MV-4-11 (cell line): ENCODE measurements around the gene TMEM39A.
A peak's percentile ranks its signal among the peaks of the same experiment; 100 is the strongest.

ENCODE experiments used
- DNase-seq: peaks from one replicate; lab custom pipeline; 2025; lab: John Stamatoyannopoulos, UW

TMEM39A gene

GRCh38 chr3:119456469-119456868 is 6.9 kb downstream of the TMEM39A start:
- DNase-seq: peak; percentile 2

- no peak for DNase-seq
Observed at GRCh38 chr3:119453822-119454221, 9.6 kb downstream of the TMEM39A start.

- DNase-seq: no peak
Observed at GRCh38 chr3:119444590-119444989, 18.8 kb downstream of the TMEM39A start.

GRCh38 chr3:119443179-119443578 is 20.2 kb downstream of the TMEM39A start:
- DNase-seq: no peak

GRCh38 chr3:119437691-119438258 is 25.6 kb downstream of the TMEM39A start:
- DNase-seq: no peak

GRCh38 chr3:119436977-119437376 is 26.4 kb downstream of the TMEM39A start:
- DNase-seq: no peak

- no peak for DNase-seq
Observed at GRCh38 chr3:119434703-119435102, 28.7 kb downstream of the TMEM39A start.

- DNase-seq: no peak
Observed at GRCh38 chr3:119433613-119434325, 29.6 kb downstream of the TMEM39A start.

GRCh38 chr3:119428538-119428937 is 34.9 kb downstream of the TMEM39A start:
- no peak for DNase-seq

GRCh38 chr3:119427669-119428068 is 35.7 kb downstream of the TMEM39A start:
- no peak for DNase-seq

GRCh38 chr3:119420196-119420595 is 43.2 kb downstream of the TMEM39A start:
- no peak for DNase-seq

- DNase-seq: no peak
Observed at GRCh38 chr3:119418641-119419040, 44.8 kb downstream of the TMEM39A start.

- no peak for DNase-seq
Observed at GRCh38 chr3:119417771-119418512, 45.5 kb downstream of the TMEM39A start.

- DNase-seq: no peak
Observed at GRCh38 chr3:119416873-119417272, 46.5 kb downstream of the TMEM39A start.

- no peak for DNase-seq
Observed at GRCh38 chr3:119413603-119414280, 49.7 kb downstream of the TMEM39A start.

- no peak for DNase-seq
Observed at GRCh38 chr3:119409844-119410243, 53.6 kb downstream of the TMEM39A start.

- DNase-seq: no peak
Observed at GRCh38 chr3:119408243-119408950, 55.0 kb downstream of the TMEM39A start.

- DNase-seq: no peak
Observed at GRCh38 chr3:119405315-119405714, 58.1 kb downstream of the TMEM39A start.

- no peak for DNase-seq
Observed at GRCh38 chr3:119403201-119403600, 60.2 kb downstream of the TMEM39A start.

- DNase-seq: no peak
Observed at GRCh38 chr3:119402791-119403190, 60.6 kb downstream of the TMEM39A start.

- no peak for DNase-seq
Observed at GRCh38 chr3:119401503-119402440, 61.6 kb downstream of the TMEM39A start.
